Measurements from ENCODE around the gene CIAO3. TPM values are rescaled to one million over a fixed set of nuclear protein-coding genes. Genes with fewer than 3 reads are reported as not detected.

The CIAO3 gene
- total RNA-seq, 4 donors from 2014 or later = 35.2 to 110 (median 52.0) TPM

- Histone ChIP-seq H3K9me3 (no peaks in the 10 kb centered on the region), H3K27me3 (peaks cover 80% of the 10 kb centered on the region), H3K4me3 (no peak overlapping the region), H3K27ac (no peak overlapping the region), H3K4me1 (peaks cover 34% of the 10 kb centered on the region), H3K36me3 (no peaks in the 10 kb centered on the region)
- DNase-seq (ENCODE audit: low spot score in 2 of 2) = no peak
- WGBS = 32% methylated on average over 15 of the region's 30 CpGs
- TF ChIP-seq POLR2A (IDR thresholded peaks at IDR 0.05) (no peak), EP300 (IDR thresholded peaks at IDR 0.05) (no peak), POLR2AphosphoS5 (IDR thresholded peaks at IDR 0.05) (no peak), CTCF (IDR thresholded peaks at IDR 0.05) (no peak)
Measured at GRCh38 chr16:709566-710499, 31.0 kb downstream of the CIAO3 start.

GRCh38 chr16:708959-709358 is 31.8 kb downstream of the CIAO3 start:
- peaks cover 30% of the 10 kb centered on the region for H3K4me1 ChIP-seq
- H3K27ac ChIP-seq = no peak overlapping the region
- H3K9me3 ChIP-seq = no peaks in the 10 kb centered on the region
- peaks cover 82% of the 10 kb centered on the region for H3K27me3 ChIP-seq
- 92% methylated on average over 2 of the region's 4 CpGs for WGBS
- no peak overlapping the region for H3K4me3 ChIP-seq
- DNase-seq (ENCODE audit: low spot score in 2 of 2) = no peak
- H3K36me3 ChIP-seq = no peaks in the 10 kb centered on the region
- no peak for TF ChIP-seq POLR2AphosphoS5 (IDR thresholded peaks at IDR 0.05)
- TF ChIP-seq EP300 (IDR thresholded peaks at IDR 0.05) = no peak
- no peak for TF ChIP-seq POLR2A (IDR thresholded peaks at IDR 0.05)
- TF ChIP-seq CTCF (IDR thresholded peaks at IDR 0.05) = no peak

GRCh38 chr16:708019-708418 is 32.8 kb downstream of the CIAO3 start:
- WGBS = 25% methylated on average over 3 of the region's 3 CpGs
- H3K36me3 ChIP-seq = no peaks in the 10 kb centered on the region
- H3K9me3 ChIP-seq = no peaks in the 10 kb centered on the region
- no peak overlapping the region for H3K4me3 ChIP-seq
- peaks cover 86% of the 10 kb centered on the region for H3K27me3 ChIP-seq
- H3K27ac ChIP-seq = no peak overlapping the region
- TF ChIP-seq POLR2A (IDR thresholded peaks at IDR 0.05) (no peak), CTCF (IDR thresholded peaks at IDR 0.05) (no peak), POLR2AphosphoS5 (IDR thresholded peaks at IDR 0.05) (no peak)
- peaks cover 30% of the 10 kb centered on the region for H3K4me1 ChIP-seq
- DNase-seq (ENCODE audit: low spot score in 2 of 2) = no peak

- no peaks in the 10 kb centered on the region for H3K36me3 ChIP-seq
- H3K27ac ChIP-seq = no peak overlapping the region
- TF ChIP-seq POLR2A (IDR thresholded peaks at IDR 0.05) (no peak), EP300 (IDR thresholded peaks at IDR 0.05) (no peak), CTCF (IDR thresholded peaks at IDR 0.05) (no peak), POLR2AphosphoS5 (IDR thresholded peaks at IDR 0.05) (no peak)
- no peaks in the 10 kb centered on the region for H3K9me3 ChIP-seq
- H3K27me3 ChIP-seq = peaks cover 96% of the 10 kb centered on the region
- H3K4me1 ChIP-seq = peaks cover 30% of the 10 kb centered on the region
- no peak for DNase-seq (ENCODE audit: low spot score in 2 of 2)
- H3K4me3 ChIP-seq = no peak overlapping the region
- no CpG with 5 or more reads among the region's 14 CpGs for WGBS
Measured at GRCh38 chr16:707062-707538, 33.7 kb downstream of the CIAO3 start.

Data from suprapubic skin (tissue), 4 donors.